HEK293 (cell line): ENCODE data around the gene EME1.

Experiments
- CTCF ChIA-PET: fragments of 350-600 bp; formaldehyde crosslinking; extraction: SDS; loops from one replicate; lab custom pipeline; 2021; ENCODE audit warnings: antibody characterized with exemption; lab: Yijun Ruan, JAX
- POLR2A ChIA-PET: fragments of 300-600 bp; formaldehyde crosslinking; extraction: SDS; loops from one replicate; lab custom pipeline; 2020; ENCODE audit warnings: antibody characterized with exemption, inconsistent platforms; lab: Yijun Ruan, JAX
- H3K27ac ChIP-seq: fragments of 200-500 bp; sonication (Bioruptor generic); 2 replicates; pipeline ENCODE4 v1.5.1; 2014; ENCODE audit warnings: low read depth, low read length, control low read depth, inconsistent platforms; ENCODE audit errors: extremely low read depth
- H3K36me3 ChIP-seq, 2 experiments: fragments of 200-500 bp in 1 of 2; sonication (Bioruptor generic) in 1 of 2; 1 replicate in 1 of 2; 2 replicates in 1 of 2; pipeline ENCODE4 v1.5.1; 2014 to 2017; ENCODE audit warnings: inconsistent platforms in 2 of 2, low read length in 2 of 2; ENCODE audit not compliant: control insufficient read depth in 2 of 2, insufficient read depth in 1 of 2
- H3K4me1 ChIP-seq: fragments of 200-500 bp; sonication (Bioruptor generic); 2 replicates; pipeline ENCODE4 v1.5.1; 2014; ENCODE audit warnings: mild to moderate bottlenecking, low read length, inconsistent platforms; ENCODE audit not compliant: control insufficient read depth, insufficient read depth
- H3K4me3 ChIP-seq: 2 replicates; pipeline ENCODE4 v1.5.1; 2011; ENCODE audit warnings: low read depth, mild to moderate bottlenecking, control low read depth, low read length, moderate library complexity
- H3K9me3 ChIP-seq: fragments of 200-500 bp; sonication (Bioruptor generic); 2 replicates; pipeline ENCODE4 v1.5.1; 2014; ENCODE audit warnings: low read depth, low read length, inconsistent platforms; ENCODE audit not compliant: control insufficient read depth, insufficient read depth
- EGR2 ChIP-seq: fragments of 450-650 bp; formaldehyde crosslinking; IDR thresholded peaks from 2 replicates; pipeline ENCODE4 v1.5.1; 2016; ENCODE audit warnings: low read depth, missing biosample characterization, missing genetic modification characterization
- IKZF3 ChIP-seq: fragments of 450-650 bp; IDR thresholded peaks from 2 replicates; pipeline ENCODE4 v1.5.0; 2018; ENCODE audit warnings: missing biosample characterization, mild to moderate bottlenecking, missing genetic modification characterization, moderate library complexity
- KLF1 ChIP-seq: fragments of 450-650 bp; formaldehyde crosslinking; IDR thresholded peaks from 2 replicates; pipeline ENCODE4 v1.5.1; 2016; ENCODE audit warnings: missing biosample characterization, missing genetic modification characterization
- KLF8 ChIP-seq: fragments of 450-650 bp; formaldehyde crosslinking; IDR thresholded peaks from 2 replicates; pipeline ENCODE4 v1.5.1; 2016; ENCODE audit warnings: missing biosample characterization, missing genetic modification characterization
- PATZ1 ChIP-seq: fragments of 450-650 bp; formaldehyde crosslinking; IDR thresholded peaks from 2 replicates; pipeline ENCODE4 v1.5.1; 2016; ENCODE audit warnings: missing biosample characterization, missing genetic modification characterization
- PRDM10 ChIP-seq: fragments of 450-650 bp; formaldehyde crosslinking; IDR thresholded peaks from 2 replicates; pipeline ENCODE4 v1.5.1; 2016; ENCODE audit warnings: missing biosample characterization, missing genetic modification characterization
- REPIN1 ChIP-seq: fragments of 450-650 bp; formaldehyde crosslinking; IDR thresholded peaks from 2 replicates; pipeline ENCODE4 v1.5.1; 2017; ENCODE audit warnings: missing biosample characterization, missing genetic modification characterization, low read depth
- SP2 ChIP-seq: fragments of 450-650 bp; formaldehyde crosslinking; IDR thresholded peaks from 2 replicates; pipeline ENCODE4 v1.5.1; 2016; ENCODE audit warnings: missing biosample characterization, missing genetic modification characterization
- SP3 ChIP-seq: fragments of 450-650 bp; formaldehyde crosslinking; IDR thresholded peaks from 2 replicates; pipeline ENCODE4 v1.5.1; 2016; ENCODE audit warnings: missing biosample characterization, missing genetic modification characterization
- SP7 ChIP-seq: fragments of 450-650 bp; formaldehyde crosslinking; IDR thresholded peaks from 2 replicates; pipeline ENCODE4 v1.5.1; 2016; ENCODE audit warnings: missing biosample characterization, missing genetic modification characterization
- YY1 ChIP-seq: fragments of 450-650 bp; formaldehyde crosslinking; IDR thresholded peaks from 2 replicates; pipeline ENCODE4 v1.5.1; 2018; ENCODE audit warnings: missing biosample characterization, missing genetic modification characterization
- ZBTB17 ChIP-seq: fragments of 450-650 bp; formaldehyde crosslinking; IDR thresholded peaks from 2 replicates; pipeline ENCODE4 v1.5.1; 2016; ENCODE audit warnings: missing biosample characterization, missing genetic modification characterization
- ZBTB20 ChIP-seq: fragments of 450-650 bp; formaldehyde crosslinking; IDR thresholded peaks from 2 replicates; pipeline ENCODE4 v1.5.1; 2016; ENCODE audit warnings: missing biosample characterization, missing genetic modification characterization
- ZBTB26 ChIP-seq: fragments of 450-650 bp; formaldehyde crosslinking; optimal IDR thresholded peaks from 2 replicates; pipeline ENCODE3; 2016; ENCODE audit warnings: missing biosample characterization, mild to moderate bottlenecking, missing genetic modification characterization
- ZBTB48 ChIP-seq: fragments of 450-650 bp; formaldehyde crosslinking; IDR thresholded peaks from 2 replicates; pipeline ENCODE4 v1.5.1; 2016; ENCODE audit warnings: missing biosample characterization, missing genetic modification characterization
- ZEB2 ChIP-seq: fragments of 450-650 bp; formaldehyde crosslinking; IDR thresholded peaks from 2 replicates; pipeline ENCODE4 v1.5.1; 2016; ENCODE audit warnings: missing biosample characterization, missing genetic modification characterization
- ZFHX2 ChIP-seq: fragments of 450-650 bp; formaldehyde crosslinking; conservative IDR thresholded peaks from 2 replicates; pipeline ENCODE4 v1.5.1; 2016; ENCODE audit warnings: missing biosample characterization, missing genetic modification characterization
- ZNF214 ChIP-seq: fragments of 450-650 bp; formaldehyde crosslinking; IDR thresholded peaks from 2 replicates; pipeline ENCODE4 v1.5.1; 2017; ENCODE audit warnings: missing biosample characterization, mild to moderate bottlenecking, missing genetic modification characterization, borderline replicate concordance
- ZNF23 ChIP-seq: fragments of 450-650 bp; formaldehyde crosslinking; IDR thresholded peaks from 2 replicates; pipeline ENCODE4 v1.5.1; 2016; ENCODE audit warnings: missing biosample characterization, missing genetic modification characterization, borderline replicate concordance
- ZNF335 ChIP-seq: fragments of 450-650 bp; formaldehyde crosslinking; conservative IDR thresholded peaks from 2 replicates; pipeline ENCODE4 v1.5.1; 2016; ENCODE audit warnings: missing biosample characterization, missing genetic modification characterization
- ZNF544 ChIP-seq: fragments of 450-650 bp; formaldehyde crosslinking; IDR thresholded peaks from 2 replicates; pipeline ENCODE4 v1.5.0; 2017; ENCODE audit warnings: missing biosample characterization, missing genetic modification characterization
- ZNF660 ChIP-seq: fragments of 450-650 bp; IDR thresholded peaks from 2 replicates; pipeline ENCODE4 v1.5.1; 2018; ENCODE audit warnings: missing biosample characterization, mild to moderate bottlenecking, missing genetic modification characterization
- ZSCAN16 ChIP-seq: fragments of 450-650 bp; formaldehyde crosslinking; IDR thresholded peaks from 2 replicates; pipeline ENCODE4 v1.5.1; 2016; ENCODE audit warnings: missing biosample characterization, missing genetic modification characterization
- ZXDB ChIP-seq: fragments of 450-650 bp; formaldehyde crosslinking; IDR thresholded peaks from 2 replicates; pipeline ENCODE4 v1.5.1; 2016; ENCODE audit warnings: missing biosample characterization, missing genetic modification characterization
- TF ChIP-seq, protein P1 (sequence below): sonication (generic); formaldehyde crosslinking; IDR thresholded peaks from 2 replicates; pipeline ENCODE4 v1.8.1; 2022; ENCODE audit warnings: mild to moderate bottlenecking, moderate library complexity, missing genetic modification reagents
- TF ChIP-seq, protein P2 (sequence below): fragments of 450-650 bp; formaldehyde crosslinking; IDR thresholded peaks from 2 replicates; pipeline ENCODE4 v1.5.1; 2016; ENCODE audit warnings: missing biosample characterization, missing genetic modification characterization

The EME1 gene

GRCh38 chr17:50345432-50346312, 27.4 kb upstream of the EME1 start, which contains the start of gene XYLT2:
Gene XYLT2, plus strand, starts transcription at chr17:50346126. Its CDS starts 15 bp downstream, at chr17:50346141.
- H3K4me1 ChIP-seq = peaks cover 11% of the 10 kb centered on the region
- CTCF ChIA-PET = interaction anchor here (0.6 to 4.2 kb wide), 5 partner anchors 12 to 148 kb away, joined by 3 to 39 read pairs (median 3); no protein-coding TSS in a partner anchor
- POLR2A ChIA-PET = interaction anchor here (0.5 to 2.0 kb wide), 9 partner anchors 10 to 259 kb away, joined by 3 to 10 read pairs (median 5); partner anchors contain the start of genes EME1 and MRPL27
- peak within 1 kb of the TSS; percentile 88 for H3K4me3 ChIP-seq
- peak within 1 kb of the TSS; percentile 83; the same call in 1 of the 2 replicates for H3K27ac ChIP-seq
- H3K9me3 ChIP-seq = no peaks in the 10 kb centered on the region
- peaks cover 0 to 6% of the 10 kb centered on the region in 2 experiments; a peak in 1 of 3 replicates for H3K36me3 ChIP-seq
- TF ChIP-seq PATZ1 = 0 out of 2 replicates have a peak, but pooled peaks have one; percentile 53
- TF ChIP-seq PRDM10 (tag by site-specific recombination) = peak; percentile 70
- peak; percentile 71 for TF ChIP-seq SP3 (tag by site-specific recombination)
- peak; percentile 82 for TF ChIP-seq EGR2 (tag by site-specific recombination)
- 0 out of 2 replicates have a peak, but pooled peaks have one; percentile 21 for TF ChIP-seq KLF1 (tag by site-specific recombination)
- TF ChIP-seq ZNF214 (tag by site-specific recombination) = no peak
- TF ChIP-seq ZSCAN16 = peak; percentile 83; the same call in 1 of the 2 replicates
- TF ChIP-seq ZNF23 (tag by site-specific recombination) = no peak
- TF ChIP-seq SP2 = peak; percentile 38; the same call in 1 of the 2 replicates
- peak; percentile 25 for TF ChIP-seq ZNF335
- TF ChIP-seq ZNF660 = peak; percentile 62; the same call in 1 of the 2 replicates
- TF ChIP-seq ZEB2 (tag by site-specific recombination) = 0 out of 2 replicates have a peak, but pooled peaks have one; percentile 61
- TF ChIP-seq ZFHX2 (tag by site-specific recombination) = peak; percentile 92
- 0 out of 2 replicates have a peak, but pooled peaks have one; percentile 51 for TF ChIP-seq SP7 (tag by site-specific recombination)
- TF ChIP-seq REPIN1 = no peak
- TF ChIP-seq, protein P1, sequence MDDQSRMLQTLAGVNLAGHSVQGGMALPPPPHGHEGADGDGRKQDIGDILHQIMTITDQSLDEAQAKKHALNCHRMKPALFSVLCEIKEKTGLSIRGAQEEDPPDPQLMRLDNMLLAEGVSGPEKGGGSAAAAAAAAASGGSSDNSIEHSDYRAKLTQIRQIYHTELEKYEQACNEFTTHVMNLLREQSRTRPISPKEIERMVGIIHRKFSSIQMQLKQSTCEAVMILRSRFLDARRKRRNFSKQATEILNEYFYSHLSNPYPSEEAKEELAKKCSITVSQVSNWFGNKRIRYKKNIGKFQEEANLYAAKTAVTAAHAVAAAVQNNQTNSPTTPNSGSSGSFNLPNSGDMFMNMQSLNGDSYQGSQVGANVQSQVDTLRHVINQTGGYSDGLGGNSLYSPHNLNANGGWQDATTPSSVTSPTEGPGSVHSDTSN (CRISPR knock-in tag) = peak; percentile 59; the same call in 1 of the 2 replicates
- 0 out of 2 replicates have a peak, but pooled peaks have one; percentile 54 for TF ChIP-seq ZXDB
- TF ChIP-seq ZBTB26 (tag by site-specific recombination) = peak; percentile 76
- TF ChIP-seq ZBTB48 (tag by site-specific recombination) = peak; percentile 44; the same call in 1 of the 2 replicates
- TF ChIP-seq KLF8 (tag by site-specific recombination) = peak; percentile 60; the same call in 1 of the 2 replicates
- TF ChIP-seq YY1 (tag by site-specific recombination) = peak; percentile 50; the same call in 1 of the 2 replicates
- TF ChIP-seq ZNF544 (tag by site-specific recombination) = no peak
- peak; percentile 13; the same call in 1 of the 2 replicates for TF ChIP-seq ZBTB20 (tag by site-specific recombination)
- peak; percentile 75 for TF ChIP-seq ZBTB17 (tag by site-specific recombination)
- TF ChIP-seq, protein P2, sequence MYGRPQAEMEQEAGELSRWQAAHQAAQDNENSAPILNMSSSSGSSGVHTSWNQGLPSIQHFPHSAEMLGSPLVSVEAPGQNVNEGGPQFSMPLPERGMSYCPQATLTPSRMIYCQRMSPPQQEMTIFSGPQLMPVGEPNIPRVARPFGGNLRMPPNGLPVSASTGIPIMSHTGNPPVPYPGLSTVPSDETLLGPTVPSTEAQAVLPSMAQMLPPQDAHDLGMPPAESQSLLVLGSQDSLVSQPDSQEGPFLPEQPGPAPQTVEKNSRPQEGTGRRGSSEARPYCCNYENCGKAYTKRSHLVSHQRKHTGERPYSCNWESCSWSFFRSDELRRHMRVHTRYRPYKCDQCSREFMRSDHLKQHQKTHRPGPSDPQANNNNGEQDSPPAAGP (tag by site-specific recombination) = peak; percentile 28; the same call in 1 of the 2 replicates
- TF ChIP-seq IKZF3 (tag by site-specific recombination) = no peak
